Astrocyte (in vitro differentiated cells and primary cell): ENCODE results near the gene PDE8A.

ENCODE experiments used
- CTCF ChIP-seq: IDR thresholded peaks from 2 replicates; pipeline ENCODE4 v1.5.1; 2011; ENCODE audit warnings: low read depth, mild to moderate bottlenecking, inconsistent platforms, low read length, moderate library complexity; ENCODE audit not compliant: insufficient read depth
- EZH2 ChIP-seq: IDR thresholded peaks from 2 replicates; pipeline ENCODE4 v1.6.1; 2012; ENCODE audit warnings: mild to moderate bottlenecking, low read length, inconsistent platforms; ENCODE audit not compliant: insufficient read depth

- no peak for TF ChIP-seq CTCF
- no peak for TF ChIP-seq EZH2
Observed at GRCh38 chr15:84949845-84950569, 31.6 kb upstream of the PDE8A start.
